ENCODE data around the gene TAF4.

The TAF4 gene

GRCh38 chr20:61938839-61939690 is 126.6 kb downstream of the TAF4 start:
- no peak for TF ChIP-seq POLR2AphosphoS5 (IDR thresholded peaks at IDR 0.05; ENCODE audit: low read depth, low read length)
- no peak for DNase-seq (ENCODE audit: insufficient read length)
- no peak for FAIRE-seq

GRCh38 chr20:61937963-61938838 is 127.5 kb downstream of the TAF4 start:
- FAIRE-seq: no peak
- DNase-seq (ENCODE audit: insufficient read length): no peak
- no peak for TF ChIP-seq TAF1 (IDR thresholded peaks at IDR 0.05; ENCODE audit: borderline replicate concordance, low read depth, low read length)
- no peak for TF ChIP-seq POLR2A (IDR thresholded peaks at IDR 0.05; ENCODE audit: low read depth, low read length)
- TF ChIP-seq POLR2AphosphoS5 (IDR thresholded peaks at IDR 0.05; ENCODE audit: low read depth, low read length): no peak

- TF ChIP-seq POLR2AphosphoS5 (IDR thresholded peaks at IDR 0.05; ENCODE audit: low read depth, low read length) (no peak), POLR2A (IDR thresholded peaks at IDR 0.05; ENCODE audit: low read depth, low read length) (no peak), TAF1 (IDR thresholded peaks at IDR 0.05; ENCODE audit: borderline replicate concordance, low read depth, low read length) (no peak)
- FAIRE-seq: no peak
- no peak for DNase-seq (ENCODE audit: insufficient read length)
Observed at GRCh38 chr20:61937146-61937962, 128.3 kb downstream of the TAF4 start.

- no peak for DNase-seq (ENCODE audit: insufficient read length)
- no peak for FAIRE-seq
- TF ChIP-seq POLR2A (IDR thresholded peaks at IDR 0.05; ENCODE audit: low read depth, low read length) (no peak), POLR2AphosphoS5 (IDR thresholded peaks at IDR 0.05; ENCODE audit: low read depth, low read length) (no peak), TAF1 (IDR thresholded peaks at IDR 0.05; ENCODE audit: borderline replicate concordance, low read depth, low read length) (no peak)
Observed at GRCh38 chr20:61936701-61937131, 129.0 kb downstream of the TAF4 start.

GRCh38 chr20:61935926-61936700 is 129.6 kb downstream of the TAF4 start:
- no peak for TF ChIP-seq TAF1 (IDR thresholded peaks at IDR 0.05; ENCODE audit: borderline replicate concordance, low read depth, low read length)
- no peak for TF ChIP-seq POLR2AphosphoS5 (IDR thresholded peaks at IDR 0.05; ENCODE audit: low read depth, low read length)
- no peak for TF ChIP-seq POLR2A (IDR thresholded peaks at IDR 0.05; ENCODE audit: low read depth, low read length)
- DNase-seq (ENCODE audit: insufficient read length) (no peak), FAIRE-seq (no peak)

- DNase-seq (ENCODE audit: insufficient read length) (no peak), FAIRE-seq (no peak)
- TF ChIP-seq TAF1 (IDR thresholded peaks at IDR 0.05; ENCODE audit: borderline replicate concordance, low read depth, low read length): no peak
- TF ChIP-seq POLR2AphosphoS5 (IDR thresholded peaks at IDR 0.05; ENCODE audit: low read depth, low read length): no peak
- TF ChIP-seq POLR2A (IDR thresholded peaks at IDR 0.05; ENCODE audit: low read depth, low read length): no peak
Observed at GRCh38 chr20:61934716-61935530, 130.8 kb downstream of the TAF4 start.

GRCh38 chr20:61933951-61934715 is 131.5 kb downstream of the TAF4 start:
- TF ChIP-seq POLR2AphosphoS5 (IDR thresholded peaks at IDR 0.05; ENCODE audit: low read depth, low read length) (no peak), POLR2A (IDR thresholded peaks at IDR 0.05; ENCODE audit: low read depth, low read length) (no peak), TAF1 (IDR thresholded peaks at IDR 0.05; ENCODE audit: borderline replicate concordance, low read depth, low read length) (no peak)
- DNase-seq (ENCODE audit: insufficient read length) (no peak), FAIRE-seq (no peak)

- no peak for DNase-seq (ENCODE audit: insufficient read length)
- FAIRE-seq: no peak
- TF ChIP-seq POLR2AphosphoS5 (IDR thresholded peaks at IDR 0.05; ENCODE audit: low read depth, low read length): no peak
- no peak for TF ChIP-seq TAF1 (IDR thresholded peaks at IDR 0.05; ENCODE audit: borderline replicate concordance, low read depth, low read length)
- TF ChIP-seq POLR2A (IDR thresholded peaks at IDR 0.05; ENCODE audit: low read depth, low read length): no peak
Observed at GRCh38 chr20:61933481-61933950, 132.2 kb downstream of the TAF4 start.

All from GM12892 (cell line).